Measurements from ENCODE around the gene PLK2.

PLK2 gene

DNA sequence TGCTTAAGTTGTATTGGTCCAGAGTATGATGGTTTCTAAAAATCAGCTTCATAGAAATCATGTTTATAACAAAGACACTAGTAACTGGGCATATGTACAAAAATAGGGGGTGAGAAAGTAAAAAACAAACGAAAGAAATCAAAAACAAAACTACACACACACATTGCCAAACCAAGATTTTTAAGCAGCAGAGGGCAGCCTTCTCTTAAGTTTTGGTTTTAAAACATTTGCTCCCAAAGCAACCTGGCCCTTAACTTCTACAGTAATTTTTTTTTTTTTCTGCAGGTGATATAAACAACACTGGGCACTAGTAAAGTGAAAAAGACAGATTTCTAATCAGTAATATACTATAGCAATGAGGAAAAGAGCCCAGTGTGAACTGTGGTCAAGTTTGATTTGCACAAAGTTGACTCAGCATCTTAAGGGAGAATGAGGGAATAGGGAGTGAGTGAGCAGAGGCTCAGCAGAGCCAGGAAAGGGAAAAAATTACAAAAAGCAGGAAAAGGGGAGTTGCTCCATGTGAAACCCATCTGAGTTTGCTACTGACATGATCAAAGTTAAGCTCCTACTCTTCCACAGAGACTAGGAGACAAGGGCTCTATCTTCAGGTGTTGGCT is 18.0 kb upstream of the PLK2 start:
- no peak for DNase-seq

DNA sequence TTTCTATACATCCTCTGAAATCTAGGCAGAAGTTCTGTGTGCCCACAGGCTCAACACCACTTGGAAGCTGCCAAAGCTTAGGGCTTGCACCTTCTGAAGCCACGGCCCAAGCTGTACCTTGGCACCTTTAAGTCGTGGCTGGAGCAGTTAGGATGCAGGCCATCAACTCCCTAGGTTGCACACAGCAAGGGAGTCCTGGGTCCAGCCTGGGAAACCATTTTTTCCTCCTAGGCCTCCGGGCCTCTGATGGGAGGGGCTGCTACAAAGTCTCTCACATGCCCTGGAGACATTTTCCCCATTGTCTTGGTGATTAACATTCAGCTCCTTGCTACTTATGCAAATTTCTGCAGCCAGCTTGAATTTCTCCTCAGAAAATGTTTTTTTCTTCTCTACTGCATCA is 15.5 kb upstream of the PLK2 start:
- no peak for DNase-seq

DNA sequence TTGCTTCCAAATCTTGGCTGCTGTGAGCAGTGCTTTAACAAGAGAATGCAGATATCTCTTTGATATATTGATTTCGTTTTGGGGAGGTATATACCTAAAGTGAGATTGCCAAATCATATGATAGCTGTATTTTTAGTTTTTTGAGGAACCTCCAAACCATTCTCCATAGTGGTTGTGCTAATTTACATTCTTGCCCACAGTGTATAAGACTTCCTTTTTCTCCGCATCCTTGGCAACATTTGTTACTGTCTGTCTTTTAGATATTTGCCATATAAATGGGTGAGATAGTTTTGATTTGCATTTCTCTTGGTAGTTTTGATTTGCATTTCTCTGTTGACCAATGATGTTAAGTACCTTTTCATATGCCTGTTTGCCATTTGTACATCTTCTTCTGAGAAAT is 10.0 kb upstream of the PLK2 start:
- DNase-seq, result no peak

DNA sequence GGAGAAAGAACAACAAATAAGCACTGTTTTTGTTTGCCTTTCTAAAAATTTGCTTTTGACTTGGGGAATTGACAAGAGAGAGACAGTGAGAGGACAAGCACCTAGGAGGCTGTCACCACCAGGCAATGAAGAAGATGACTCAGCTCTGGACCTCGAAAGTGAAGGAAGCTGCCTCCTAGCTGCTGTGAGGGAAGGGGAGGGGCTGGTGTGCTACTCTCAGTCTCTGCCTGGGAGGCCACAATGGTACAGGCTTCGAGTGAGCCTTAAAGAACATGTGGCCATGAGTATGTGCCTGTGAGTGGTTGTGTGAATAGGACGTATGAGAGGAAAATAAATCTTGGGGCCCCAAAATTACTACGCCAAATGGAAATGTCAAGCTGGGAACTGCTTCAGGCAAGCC is 7.1 kb upstream of the PLK2 start:
- DNase-seq, result peak; percentile 4

DNA sequence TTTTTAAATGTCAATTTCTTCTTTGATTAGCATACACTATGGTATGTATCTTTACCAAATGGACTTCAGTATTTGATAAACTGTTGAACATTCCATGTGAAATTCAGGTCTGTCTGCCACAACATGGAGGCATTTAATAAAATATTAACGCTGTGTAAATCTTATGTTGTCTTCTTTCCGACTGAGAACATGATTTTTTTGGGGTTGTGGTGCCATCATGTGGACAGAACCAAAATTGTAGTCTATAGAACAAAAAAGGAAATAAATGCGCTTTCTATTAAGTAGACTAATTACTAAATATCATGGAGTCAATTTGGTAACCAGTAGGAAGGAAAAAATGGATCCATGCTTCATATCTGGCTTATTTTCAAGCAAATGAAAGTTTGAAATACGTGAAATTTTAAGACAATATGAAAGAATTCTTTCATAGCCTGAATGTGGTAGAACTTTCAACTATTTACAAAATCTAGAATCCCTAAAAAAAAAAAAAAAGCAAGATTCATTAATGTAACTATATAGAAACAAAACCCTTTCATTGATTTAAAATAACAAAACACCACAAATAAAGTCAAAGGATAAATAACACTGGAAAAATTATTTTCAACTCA is 2.8 kb upstream of the PLK2 start:
- peak; percentile 71 for DNase-seq

DNA sequence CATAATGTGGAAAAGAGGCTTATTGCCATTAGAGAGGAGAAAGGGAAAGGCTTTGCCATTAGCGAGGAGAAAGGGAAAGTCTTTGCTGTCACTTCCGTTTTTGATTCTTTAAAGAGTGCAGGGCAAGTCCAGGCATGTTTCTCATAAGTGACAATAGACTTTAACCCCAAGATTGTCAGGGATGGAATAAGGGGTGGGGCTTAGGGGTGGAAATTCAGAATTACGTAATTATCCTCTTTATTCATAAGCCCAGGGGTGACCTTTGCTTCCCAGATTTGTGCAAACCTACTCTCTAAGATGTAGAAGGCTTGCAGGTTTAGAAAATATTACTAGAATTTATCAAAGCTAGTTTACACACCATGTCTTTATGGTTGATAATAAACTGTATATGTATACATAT is 2.3 kb upstream of the PLK2 start:
- no peak for DNase-seq

DNA sequence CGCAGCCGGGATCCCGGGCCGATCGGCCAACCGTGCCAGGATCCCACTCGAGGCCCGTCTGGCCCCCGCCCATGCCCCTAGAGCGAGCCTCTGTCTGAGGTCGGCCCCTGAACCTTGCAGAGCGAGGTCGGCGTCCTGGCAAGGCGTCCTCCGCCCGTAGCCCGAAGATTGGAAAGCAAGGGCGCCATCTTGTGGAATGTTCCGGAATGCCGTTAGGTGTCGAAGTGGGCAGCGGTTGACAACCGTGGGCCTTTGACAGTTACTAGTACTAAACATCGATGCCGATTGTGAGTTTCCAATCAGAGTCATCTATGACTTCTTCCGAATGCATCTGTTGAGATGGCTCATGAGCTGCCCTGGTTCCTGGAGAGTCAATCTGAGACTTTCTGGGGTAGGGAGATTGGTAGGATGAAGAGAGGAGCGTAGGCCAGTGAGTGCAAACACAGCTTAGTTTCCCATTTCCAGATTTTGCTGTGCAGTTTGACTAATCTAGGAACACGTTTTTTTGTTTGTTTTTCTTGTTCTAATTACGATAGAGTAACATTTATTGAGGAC is 923 bp upstream of the PLK2 start:
- peak; percentile 90 for DNase-seq

DNA sequence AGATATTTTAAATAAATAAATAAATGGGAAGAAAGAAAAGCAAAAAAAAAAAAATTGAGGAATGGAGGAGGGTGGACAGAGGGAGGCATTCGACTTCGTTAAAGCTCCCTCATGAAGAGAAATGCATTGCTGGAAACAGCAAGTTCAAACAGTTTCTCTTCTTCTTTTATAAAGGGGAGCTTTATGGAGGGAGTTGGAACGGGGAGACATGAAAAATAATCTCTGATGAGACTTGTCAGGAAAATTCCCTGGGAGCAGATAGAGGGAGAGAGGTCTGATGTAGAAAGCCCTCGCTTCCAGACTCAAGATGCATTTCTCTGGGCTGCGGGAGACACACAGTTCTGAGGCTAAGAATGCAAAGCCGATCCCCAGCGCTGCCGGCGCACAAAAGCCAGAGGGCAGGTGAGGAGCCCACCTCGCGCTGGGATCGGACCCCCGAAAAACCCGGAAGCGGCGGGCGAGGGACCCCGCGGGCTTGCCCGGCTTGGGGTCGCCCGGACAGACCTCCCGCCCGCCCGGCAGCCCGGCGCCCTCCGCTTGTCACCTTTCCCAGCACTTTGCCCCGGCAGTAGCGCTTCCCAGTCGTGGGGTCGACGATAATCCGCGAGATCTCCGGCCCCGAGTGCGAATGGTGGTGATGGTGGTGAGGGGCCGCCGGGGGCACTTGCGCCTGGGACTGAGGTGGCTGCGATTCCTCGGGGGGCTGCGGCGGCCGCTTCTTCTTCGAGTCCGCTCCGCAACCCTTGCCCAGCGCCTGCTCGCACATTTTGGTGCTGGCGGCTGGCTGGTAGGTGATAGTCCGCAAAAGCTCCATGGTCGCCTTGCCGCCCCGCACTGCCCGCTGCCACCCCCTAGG is 512 bp downstream of the PLK2 start:
- peak; percentile 26 for DNase-seq

DNA sequence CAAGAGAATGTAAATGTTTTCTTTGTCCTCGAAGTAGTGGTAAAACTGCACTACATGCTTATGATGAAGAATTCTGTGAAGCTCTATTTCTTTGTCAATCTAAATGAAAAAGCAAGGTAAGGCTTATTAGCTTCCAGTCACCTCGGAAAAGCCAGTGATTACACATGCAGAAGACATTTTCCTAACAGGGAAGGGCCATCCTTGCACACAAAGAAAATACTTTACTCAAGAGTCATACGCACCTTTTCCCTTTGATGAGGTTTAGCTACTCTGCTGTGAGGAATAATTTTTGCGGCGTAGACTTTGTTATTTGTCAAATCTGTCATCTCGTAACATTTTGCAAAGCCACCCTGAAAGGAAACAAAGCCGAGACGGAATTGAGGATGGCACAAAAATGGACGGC is 1.1 kb downstream of the PLK2 start:
- DNase-seq, result peak; percentile 14

DNA sequence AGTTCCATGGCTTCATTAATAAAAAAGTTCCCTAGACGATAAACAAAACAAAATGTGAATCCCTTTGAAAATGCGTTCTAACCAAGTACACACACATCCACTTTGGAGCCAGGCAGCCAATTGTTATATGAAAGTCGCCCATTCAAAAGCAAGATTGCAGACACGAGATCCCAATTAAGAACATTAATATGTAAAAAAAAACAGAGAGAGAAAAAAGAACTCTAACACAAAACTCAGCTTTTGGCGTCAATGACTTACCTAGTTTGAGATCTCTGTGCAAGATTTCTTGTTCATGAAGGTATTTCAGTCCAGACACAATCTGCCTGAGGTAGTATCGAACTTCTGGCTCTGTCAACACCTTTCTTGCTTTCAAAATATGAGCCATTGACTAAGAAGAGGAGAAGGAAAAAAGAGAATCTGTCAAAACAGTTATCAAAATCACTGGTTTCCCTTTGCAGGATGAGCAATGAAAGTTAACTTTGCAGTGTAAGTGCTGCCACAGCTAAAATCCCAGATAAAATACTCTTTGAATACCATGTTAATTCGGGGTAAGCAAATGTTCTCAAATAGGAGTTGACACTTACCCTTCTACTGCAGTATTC is 1.6 kb downstream of the PLK2 start:
- DNase-seq, result no peak

DNA sequence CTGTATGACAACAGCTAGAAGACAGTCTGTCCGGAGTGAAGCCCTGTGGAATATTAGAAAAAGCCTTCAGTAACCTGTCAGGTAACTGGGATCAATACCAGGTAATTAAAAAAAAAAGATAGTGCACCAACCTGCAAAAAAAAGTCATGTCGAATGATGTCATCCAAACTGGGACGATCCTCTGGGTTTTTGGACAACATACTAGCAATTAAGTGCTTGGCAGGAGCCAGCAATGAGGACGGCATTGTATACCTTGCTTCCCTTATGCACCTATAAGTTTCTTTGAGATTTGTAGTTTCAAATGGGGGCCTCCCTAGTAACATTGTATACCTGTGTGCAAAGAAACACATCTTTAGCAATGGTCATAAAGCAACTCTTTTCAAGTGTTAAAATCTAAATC is 2.8 kb downstream of the PLK2 start:
- no peak for DNase-seq

DNA sequence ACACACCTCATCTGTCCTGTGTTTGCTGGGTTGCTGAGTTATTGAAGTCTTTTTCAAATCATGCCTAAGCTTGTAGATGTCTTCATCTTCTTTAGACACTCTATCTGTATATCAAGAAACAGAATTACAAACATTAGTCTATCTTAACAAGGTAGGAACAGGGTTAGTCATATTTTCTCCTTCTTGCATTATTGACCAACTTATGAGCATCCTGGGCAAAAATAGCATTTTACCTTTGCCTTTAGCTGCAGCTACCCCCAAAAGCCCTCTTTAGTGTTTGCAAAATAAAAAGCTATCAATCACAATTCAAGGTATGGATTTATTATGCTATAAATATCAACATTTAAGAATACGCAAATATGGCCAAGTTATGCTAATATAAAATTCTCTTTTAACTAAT is 3.4 kb downstream of the PLK2 start:
- DNase-seq, result no peak

DNA sequence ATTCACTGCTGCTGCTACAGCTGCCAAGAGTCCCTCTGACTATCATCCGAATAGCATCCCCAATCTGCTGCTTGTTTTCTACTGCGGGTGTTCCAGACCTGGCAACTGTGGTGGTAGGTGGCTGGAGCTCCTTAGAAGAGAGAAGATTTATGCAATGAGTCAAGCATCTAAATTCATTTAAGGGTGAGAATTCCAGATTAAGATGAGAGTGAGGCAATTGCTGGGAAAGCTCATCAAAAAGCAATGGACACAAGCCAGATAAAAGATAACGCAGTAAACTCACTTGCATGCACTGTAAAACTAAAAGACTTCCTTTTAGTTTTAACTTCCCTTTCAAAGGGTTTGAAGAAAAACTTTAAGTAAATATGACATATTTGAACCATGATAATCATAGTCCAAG is 3.9 kb downstream of the PLK2 start:
- no peak for DNase-seq

DNA sequence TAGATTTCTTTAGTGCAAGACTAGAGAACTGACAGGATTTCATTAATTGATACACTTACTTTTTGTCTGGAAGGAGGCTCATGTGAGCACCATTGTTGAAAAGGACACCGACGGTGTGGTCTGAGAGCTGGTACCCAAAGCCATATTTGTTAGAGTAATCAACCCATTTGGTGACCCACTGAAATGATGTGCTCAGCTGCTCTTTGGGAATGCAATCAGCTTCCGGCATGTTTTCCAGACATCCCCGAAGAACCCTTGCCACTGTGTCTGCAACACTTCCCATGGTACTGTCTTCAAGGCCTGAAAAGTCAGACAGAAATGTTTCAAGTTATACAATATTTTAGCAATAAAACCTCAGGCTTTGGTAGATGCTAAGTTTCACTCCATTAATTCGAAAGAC is 4.4 kb downstream of the PLK2 start:
- DNase-seq, result no peak

DNA sequence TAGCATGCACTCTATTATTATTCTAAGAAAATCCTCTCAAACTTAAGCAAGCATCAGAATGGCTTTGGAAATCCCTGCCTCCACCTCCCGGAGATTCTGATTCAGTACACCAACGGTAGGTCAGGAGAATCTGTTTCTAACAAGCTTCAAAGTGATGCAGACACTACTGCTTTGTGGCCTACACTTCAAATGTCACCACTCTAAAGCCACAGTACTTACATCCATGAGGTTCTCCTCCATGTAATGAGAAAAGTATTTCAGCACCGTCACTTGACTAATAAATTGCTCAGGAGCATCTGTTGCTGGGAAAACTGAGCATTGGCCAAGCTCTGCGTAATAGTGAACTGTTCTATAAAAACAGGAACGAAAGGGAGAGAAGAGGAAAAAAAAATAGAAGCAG is 4.8 kb downstream of the PLK2 start:
- no peak for DNase-seq

DNA sequence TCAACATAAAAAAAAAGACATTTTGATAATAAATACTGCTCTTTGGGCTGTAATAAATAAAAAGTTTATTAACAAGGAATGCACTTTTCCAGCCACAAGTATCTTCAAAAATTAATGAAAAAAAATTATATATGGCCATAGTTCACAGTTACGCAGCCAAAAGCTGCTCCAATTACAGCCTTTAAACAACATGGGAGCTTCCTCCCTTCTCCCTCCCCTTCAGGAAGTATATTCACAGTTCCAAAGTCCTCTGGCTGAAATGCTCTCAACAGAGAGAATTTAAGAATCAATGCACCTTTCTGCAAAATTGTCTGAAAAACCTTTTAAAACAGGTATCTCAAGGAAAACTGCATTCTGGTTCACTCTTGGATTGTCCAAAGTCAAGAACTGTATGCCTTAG is 5.9 kb downstream of the PLK2 start:
- no peak for DNase-seq

DNA sequence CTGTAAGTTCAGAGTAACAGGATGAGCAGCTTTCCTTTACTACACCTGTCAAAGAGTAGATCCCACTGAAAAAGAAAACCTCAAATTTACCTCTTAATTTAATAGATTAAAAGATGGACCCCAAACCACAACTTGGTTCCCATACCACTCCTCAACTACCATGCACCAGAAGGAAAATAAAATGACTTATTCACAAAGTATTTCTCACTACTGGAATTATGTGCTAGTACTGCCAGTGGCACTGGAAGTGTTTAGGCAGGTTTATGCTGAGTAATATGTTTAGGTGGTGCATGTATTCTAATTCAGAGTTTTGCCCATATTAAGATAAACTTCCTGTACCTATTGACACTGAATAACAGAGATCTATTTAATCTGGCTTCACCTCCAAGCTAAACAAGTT is 6.6 kb downstream of the PLK2 start:
- DNase-seq, result no peak

DNA sequence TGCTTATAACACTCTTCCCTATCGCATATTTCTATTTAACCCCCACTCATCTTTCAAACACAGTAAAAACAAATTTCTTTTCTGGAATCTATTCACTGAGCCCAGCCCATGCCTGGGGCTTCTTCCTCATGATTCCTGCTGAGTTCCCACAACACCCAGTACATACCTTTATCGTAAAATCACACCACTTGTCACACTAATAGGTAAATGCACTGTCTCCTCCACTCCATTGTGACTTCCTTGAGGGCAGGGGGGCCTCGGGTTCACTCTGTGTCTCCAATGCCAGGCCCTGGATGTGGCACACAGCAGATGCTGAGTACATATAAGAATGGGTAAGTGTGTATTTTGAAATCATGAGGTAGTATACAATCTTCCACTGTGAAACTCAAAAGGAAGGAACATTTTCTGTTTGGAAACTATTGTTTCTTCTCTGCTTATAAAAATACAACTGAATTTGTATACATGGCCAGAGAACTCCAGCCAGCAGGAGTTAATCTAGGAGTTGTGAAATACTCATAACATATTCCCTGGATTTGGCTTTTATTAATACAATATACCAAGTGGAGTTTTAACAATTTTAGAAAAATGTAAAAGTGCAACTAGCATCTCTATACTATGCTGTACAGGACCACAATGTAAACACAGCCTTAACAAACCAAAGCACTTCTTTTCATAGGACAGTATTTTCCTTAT is 7.2 kb downstream of the PLK2 start:
- DNase-seq, result no peak

DNA sequence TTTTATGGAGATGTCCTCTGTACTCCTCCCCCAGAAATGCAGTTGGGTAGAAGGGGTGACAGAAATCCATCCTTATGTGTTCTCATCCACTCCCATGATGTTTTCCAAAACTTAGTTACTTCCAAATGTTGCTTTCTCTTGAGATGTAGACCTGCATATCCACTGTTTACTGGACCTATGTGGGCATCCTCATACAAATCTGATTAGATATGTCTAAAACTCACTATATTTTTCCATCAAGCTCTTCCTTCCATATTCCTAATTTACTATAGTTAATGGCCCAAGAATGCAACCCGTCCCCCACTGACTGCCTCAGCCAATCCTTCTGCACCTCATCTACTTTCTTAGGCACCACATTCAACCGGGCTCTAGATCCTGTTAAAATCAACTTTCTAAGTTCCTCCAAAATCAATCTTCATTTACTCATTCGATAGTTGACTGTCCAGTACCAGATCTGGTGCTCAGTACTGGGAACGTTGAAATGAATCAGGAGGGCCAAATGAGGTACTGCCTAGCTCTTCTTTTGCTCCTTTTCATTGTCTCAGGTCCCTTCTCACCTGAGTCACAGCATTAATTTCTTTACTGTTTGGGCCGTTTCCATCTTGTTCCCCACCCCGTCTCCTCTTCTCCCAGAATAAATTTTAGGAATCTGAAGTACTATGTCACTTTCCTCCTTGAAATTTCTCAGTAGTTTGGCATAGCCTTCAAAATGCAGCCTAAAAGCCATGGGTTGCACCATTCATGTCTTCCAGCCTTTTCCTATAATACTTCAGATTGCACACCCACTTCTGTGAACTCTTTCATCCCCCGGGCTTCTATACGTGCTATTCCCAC is 7.9 kb downstream of the PLK2 start:
- DNase-seq, result no peak

DNA sequence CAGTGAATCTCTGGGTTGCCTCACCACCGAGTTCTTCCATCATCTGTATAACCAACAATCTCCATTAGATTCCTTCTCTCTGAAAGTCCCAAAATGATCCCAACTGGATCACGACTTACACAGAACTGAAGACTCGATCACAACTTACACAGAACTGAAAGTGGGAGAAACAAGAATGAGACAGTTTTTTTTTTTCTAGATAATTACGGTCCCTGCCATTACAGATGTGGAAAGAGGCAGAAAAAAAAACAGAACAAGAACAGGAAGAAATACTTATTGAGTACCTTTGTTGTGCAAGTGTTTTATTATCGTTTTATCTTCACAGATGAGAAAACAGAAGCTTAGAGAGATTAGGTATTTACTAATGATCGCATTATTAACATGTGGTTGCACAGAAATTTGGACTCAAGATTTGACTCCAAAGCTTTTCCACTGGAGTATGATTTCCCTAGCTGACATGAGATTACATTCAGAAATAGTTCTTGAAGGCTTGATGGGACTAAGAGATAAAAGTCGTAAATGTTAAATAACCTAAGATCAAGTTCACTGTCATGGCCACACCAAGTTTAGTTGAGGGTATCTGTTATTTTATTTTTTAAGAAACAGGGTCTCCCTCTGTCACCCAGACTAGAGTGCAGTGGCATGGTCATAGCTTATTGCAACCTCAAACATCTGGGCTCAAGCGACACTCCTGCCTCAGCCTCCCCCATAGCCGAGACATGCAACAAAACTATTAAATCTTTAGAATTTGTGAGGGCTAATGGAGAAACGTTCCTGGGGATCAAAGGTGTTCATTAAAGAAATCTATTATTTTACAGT is 8.9 kb downstream of the PLK2 start:
- DNase-seq, result no peak

DNA sequence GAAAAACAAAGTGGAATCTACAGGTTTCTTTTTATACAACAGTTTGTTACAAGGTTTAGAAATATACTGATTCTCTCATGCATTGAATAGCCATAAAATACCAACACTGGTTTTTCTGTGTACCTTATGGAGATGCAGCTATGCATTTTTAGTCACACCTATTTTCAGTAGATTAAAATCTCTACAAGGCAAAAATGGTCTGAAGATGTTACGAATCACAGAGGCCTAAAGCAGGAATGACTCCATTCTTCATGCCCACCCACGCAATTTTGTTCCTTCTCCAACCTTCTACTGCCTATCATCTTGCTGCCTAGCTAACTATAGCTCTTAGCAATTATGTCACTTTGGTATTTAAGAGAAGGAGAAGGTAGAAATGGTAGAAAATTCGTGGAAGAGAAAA is 9.9 kb downstream of the PLK2 start:
- no peak for DNase-seq
